Stimulated activated CD8-positive, alpha-beta memory T cell treated with anti-CD3 and anti-CD28 coated beads, Interleukin-7, amount 100 ng/mL, for 24 hours (primary cell): Measurements from ENCODE around the gene WDR45B.

ENCODE experiments used
- DNase-seq: peaks from one replicate; pipeline ENCODE4 v3.0.0-alpha.2; 2020; ENCODE audit warnings: low read depth

Gene WDR45B

GRCh38 chr17:82677353-82677925 is 29.2 kb upstream of the WDR45B start:
- no peak for DNase-seq

- DNase-seq = no peak
These were observed 27.4 kb upstream of the WDR45B start for GRCh38 chr17:82675476-82676245.

- no peak for DNase-seq
These were observed 26.6 kb upstream of the WDR45B start for GRCh38 chr17:82674656-82675475.

GRCh38 chr17:82670661-82671450 is 22.6 kb upstream of the WDR45B start:
- no peak for DNase-seq

GRCh38 chr17:82668631-82669099 is 20.4 kb upstream of the WDR45B start:
- no peak for DNase-seq

- no peak for DNase-seq
These were observed 19.9 kb upstream of the WDR45B start for GRCh38 chr17:82668024-82668630.

GRCh38 chr17:82667668-82668000 is 19.4 kb upstream of the WDR45B start:
- DNase-seq = no peak

GRCh38 chr17:82666931-82667667 is 18.9 kb upstream of the WDR45B start:
- no peak for DNase-seq

- DNase-seq = no peak
These were observed 17.6 kb upstream of the WDR45B start for GRCh38 chr17:82665891-82666290.

GRCh38 chr17:82665217-82665616 is 17.0 kb upstream of the WDR45B start:
- DNase-seq = no peak

GRCh38 chr17:82664701-82665182 is 16.5 kb upstream of the WDR45B start:
- no peak for DNase-seq

GRCh38 chr17:82664276-82664575 is 16.0 kb upstream of the WDR45B start:
- no peak for DNase-seq

- no peak for DNase-seq
These were observed 15.4 kb upstream of the WDR45B start for GRCh38 chr17:82663381-82664275.

- no peak for DNase-seq
These were observed 14.5 kb upstream of the WDR45B start for GRCh38 chr17:82662711-82663261.

GRCh38 chr17:82661717-82662683 is 13.8 kb upstream of the WDR45B start:
- DNase-seq = no peak

GRCh38 chr17:82659886-82660285 is 11.6 kb upstream of the WDR45B start:
- no peak for DNase-seq

GRCh38 chr17:82658796-82659452 is 10.7 kb upstream of the WDR45B start:
- DNase-seq = no peak

- DNase-seq = no peak
These were observed 10.1 kb upstream of the WDR45B start for GRCh38 chr17:82658331-82658730.
